Stimulated activated CD8-positive, alpha-beta memory T cell treated with anti-CD3 and anti-CD28 coated beads, Interleukin-4, amount 100 ng/mL, for 24 hours (primary cell): Measurements from ENCODE around the gene INTS15.
"Not testable (repeated sequence)": the region's sequence is repeated elsewhere in the genome, so short reads cannot be mapped to it uniquely, and the experiment has no call there.

Experiments used
- DNase-seq: peaks from one replicate; pipeline ENCODE4 v3.0.0-alpha.2; 2020; ENCODE audit warnings: low read depth

INTS15 gene

GRCh38 chr7:6577369-6578113, 12.3 kb upstream of the INTS15 start, which contains the start of gene ZDHHC4:
Gene ZDHHC4 (plus strand): TSS chr7:6577454. CDS start chr7:6580562, 3,108 bp downstream.
- peak; percentile 86 for DNase-seq

GRCh38 chr7:6578114-6579084, 11.4 kb upstream of the INTS15 start:
- DNase-seq, result no peak

GRCh38 chr7:6579446-6579845, 10.4 kb upstream of the INTS15 start:
- no peak for DNase-seq

- not testable (repeated sequence) for DNase-seq
Measured at GRCh38 chr7:6585746-6586432, 3.9 kb upstream of the INTS15 start.

- DNase-seq, result no peak
Measured at GRCh38 chr7:6588566-6588965, 1.3 kb upstream of the INTS15 start.

GRCh38 chr7:6589151-6589828, 531 bp upstream of the INTS15 start:
- no peak for DNase-seq

- DNase-seq, result no peak
Measured at GRCh38 chr7:6590645-6591110, 857 bp downstream of the INTS15 start.

GRCh38 chr7:6600093-6600492, 10.3 kb downstream of the INTS15 start:
- no peak for DNase-seq

GRCh38 chr7:6604458-6604857, 14.6 kb downstream of the INTS15 start:
- no peak for DNase-seq

GRCh38 chr7:6606866-6607583, 17.2 kb downstream of the INTS15 start:
- no peak for DNase-seq

- DNase-seq, result no peak
Measured at GRCh38 chr7:6607651-6608051, 17.8 kb downstream of the INTS15 start.

GRCh38 chr7:6608081-6608480, 18.3 kb downstream of the INTS15 start:
- no peak for DNase-seq

- DNase-seq, result no peak
Measured at GRCh38 chr7:6608794-6609193, 19.0 kb downstream of the INTS15 start.

GRCh38 chr7:6612819-6613218, 23.0 kb downstream of the INTS15 start:
- DNase-seq, result no peak

- DNase-seq, result no peak
Measured at GRCh38 chr7:6613706-6614105, 23.9 kb downstream of the INTS15 start.

- no peak for DNase-seq
Measured at GRCh38 chr7:6614953-6615722, 25.3 kb downstream of the INTS15 start, which contains the start of gene ZNF853. Gene ZNF853 (plus strand): TSS chr7:6615610. CDS start chr7:6616175, 565 bp downstream.

GRCh38 chr7:6615723-6616555, 26.1 kb downstream of the INTS15 start:
- DNase-seq, result no peak

GRCh38 chr7:6616854-6617643, 27.2 kb downstream of the INTS15 start:
- no peak for DNase-seq
